ENCODE data around the gene PRDM16. TPM values are rescaled to one million over a fixed set of nuclear protein-coding genes. Genes with fewer than 3 reads are reported as not detected.

PRDM16 gene
- total and polyA plus RNA-seq, 2 experiments from 2014 or later = 0.14 to 0.16 TPM

DNA sequence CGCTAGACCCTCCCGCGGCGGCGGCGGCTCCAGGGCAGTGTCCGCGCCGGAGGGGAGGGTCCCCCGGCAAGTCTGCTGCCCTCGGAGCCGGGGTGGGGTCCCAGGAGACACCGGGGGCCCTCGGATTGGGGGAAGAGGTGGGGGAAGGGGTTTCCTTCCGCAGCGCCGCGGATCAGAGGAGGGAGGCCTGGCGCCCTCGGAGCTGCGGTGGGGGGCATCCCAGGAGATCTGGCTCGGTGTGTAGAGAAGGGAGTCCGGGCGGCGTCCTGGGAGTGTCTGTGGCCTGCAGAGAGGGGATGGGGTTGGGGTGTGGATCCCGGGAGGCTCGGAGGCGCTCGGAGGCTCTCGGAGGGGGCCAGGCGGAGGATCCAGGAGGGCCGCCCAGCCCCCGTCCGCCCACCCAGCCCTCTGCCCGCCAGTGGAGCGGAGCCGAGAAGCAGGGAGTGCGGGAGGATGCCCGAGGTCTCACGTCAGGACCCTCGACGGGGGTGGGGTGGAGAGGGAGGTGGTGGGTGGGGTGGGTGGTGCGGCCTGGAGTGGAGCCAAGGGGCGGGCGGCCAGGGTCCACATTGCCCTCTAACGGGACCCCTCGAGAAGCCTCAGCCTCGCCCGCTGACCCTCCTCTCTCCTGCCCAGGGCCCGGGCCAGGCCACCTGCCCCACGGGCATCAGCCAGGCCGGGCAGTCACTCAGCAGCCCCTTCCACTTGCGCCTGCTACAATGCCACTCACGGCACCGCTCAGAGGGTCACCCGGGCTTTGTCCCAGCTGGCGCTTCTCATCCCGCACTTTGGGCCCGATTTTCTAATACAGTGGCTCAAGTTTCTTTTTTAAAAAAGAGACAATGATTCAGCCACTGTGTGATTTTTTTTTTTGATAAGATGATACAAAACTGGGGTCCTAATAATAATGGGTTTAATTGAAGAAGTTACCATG, 325.3 kb downstream of the PRDM16 start:
- no peaks in the 10 kb centered on the region for H4K20me1 ChIP-seq (replicated peaks; ENCODE audit: insufficient read depth)
- no peak overlapping the region for H3K27ac ChIP-seq (ENCODE audit: low read depth)
- H3K27ac Mint-ChIP-seq = no peak overlapping the region
- no peaks in the 10 kb centered on the region for H3K36me3 Mint-ChIP-seq (ENCODE audit: low read depth)
- peak overlapping the region; percentile 96 for H2AFZ ChIP-seq
- peaks cover 7% of the 10 kb centered on the region; the same call in 1 of the 2 replicates for H3K4me1 ChIP-seq (ENCODE audit: insufficient read depth)
- peak; percentile 34 for DNase-seq (ENCODE audit: low spot score)
- 0 out of 2 replicates have a peak, but pooled peaks cover 5% of the 10 kb centered on the region for H3F3A ChIP-seq (replicated peaks; ENCODE audit: low read depth)
- H3K4me1 Mint-ChIP-seq = peaks cover 49% of the 10 kb centered on the region
- peak overlapping the region; percentile 85 for H3K4me2 ChIP-seq
- peak; percentile 32 for ATAC-seq
- H3K4me3 ChIP-seq = peak overlapping the region; percentile 68
- no peaks in the 10 kb centered on the region for H3K9me3 Mint-ChIP-seq
- H3K27me3 Mint-ChIP-seq (ENCODE audit: insufficient read depth, low read depth, poor library complexity) = peaks cover 62% of the 10 kb centered on the region
- H3K9me2 ChIP-seq (ENCODE audit: insufficient read depth) = no peaks in the 10 kb centered on the region
- no peaks in the 10 kb centered on the region for H3K36me3 ChIP-seq (ENCODE audit: insufficient read depth)
- H3K27me3 ChIP-seq (ENCODE audit: insufficient read depth) = peaks cover 27% of the 10 kb centered on the region
- no peaks in the 10 kb centered on the region for H3K79me2 ChIP-seq (replicated peaks; ENCODE audit: insufficient read depth)
- H3K4me3 Mint-ChIP-seq = peak overlapping the region; percentile 61
- TF ChIP-seq, protein P1, sequence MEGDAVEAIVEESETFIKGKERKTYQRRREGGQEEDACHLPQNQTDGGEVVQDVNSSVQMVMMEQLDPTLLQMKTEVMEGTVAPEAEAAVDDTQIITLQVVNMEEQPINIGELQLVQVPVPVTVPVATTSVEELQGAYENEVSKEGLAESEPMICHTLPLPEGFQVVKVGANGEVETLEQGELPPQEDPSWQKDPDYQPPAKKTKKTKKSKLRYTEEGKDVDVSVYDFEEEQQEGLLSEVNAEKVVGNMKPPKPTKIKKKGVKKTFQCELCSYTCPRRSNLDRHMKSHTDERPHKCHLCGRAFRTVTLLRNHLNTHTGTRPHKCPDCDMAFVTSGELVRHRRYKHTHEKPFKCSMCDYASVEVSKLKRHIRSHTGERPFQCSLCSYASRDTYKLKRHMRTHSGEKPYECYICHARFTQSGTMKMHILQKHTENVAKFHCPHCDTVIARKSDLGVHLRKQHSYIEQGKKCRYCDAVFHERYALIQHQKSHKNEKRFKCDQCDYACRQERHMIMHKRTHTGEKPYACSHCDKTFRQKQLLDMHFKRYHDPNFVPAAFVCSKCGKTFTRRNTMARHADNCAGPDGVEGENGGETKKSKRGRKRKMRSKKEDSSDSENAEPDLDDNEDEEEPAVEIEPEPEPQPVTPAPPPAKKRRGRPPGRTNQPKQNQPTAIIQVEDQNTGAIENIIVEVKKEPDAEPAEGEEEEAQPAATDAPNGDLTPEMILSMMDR (conservative IDR thresholded peaks at IDR 0.05; ENCODE audit: low read depth in 2 of 2) = no peak
- no peak for TF ChIP-seq NANOG (IDR thresholded peaks at IDR 0.05; ENCODE audit: borderline replicate concordance)
- no peak for TF ChIP-seq POLR2AphosphoS5 (IDR thresholded peaks at IDR 0.05; ENCODE audit: low read depth)
- TF ChIP-seq, protein P2, sequence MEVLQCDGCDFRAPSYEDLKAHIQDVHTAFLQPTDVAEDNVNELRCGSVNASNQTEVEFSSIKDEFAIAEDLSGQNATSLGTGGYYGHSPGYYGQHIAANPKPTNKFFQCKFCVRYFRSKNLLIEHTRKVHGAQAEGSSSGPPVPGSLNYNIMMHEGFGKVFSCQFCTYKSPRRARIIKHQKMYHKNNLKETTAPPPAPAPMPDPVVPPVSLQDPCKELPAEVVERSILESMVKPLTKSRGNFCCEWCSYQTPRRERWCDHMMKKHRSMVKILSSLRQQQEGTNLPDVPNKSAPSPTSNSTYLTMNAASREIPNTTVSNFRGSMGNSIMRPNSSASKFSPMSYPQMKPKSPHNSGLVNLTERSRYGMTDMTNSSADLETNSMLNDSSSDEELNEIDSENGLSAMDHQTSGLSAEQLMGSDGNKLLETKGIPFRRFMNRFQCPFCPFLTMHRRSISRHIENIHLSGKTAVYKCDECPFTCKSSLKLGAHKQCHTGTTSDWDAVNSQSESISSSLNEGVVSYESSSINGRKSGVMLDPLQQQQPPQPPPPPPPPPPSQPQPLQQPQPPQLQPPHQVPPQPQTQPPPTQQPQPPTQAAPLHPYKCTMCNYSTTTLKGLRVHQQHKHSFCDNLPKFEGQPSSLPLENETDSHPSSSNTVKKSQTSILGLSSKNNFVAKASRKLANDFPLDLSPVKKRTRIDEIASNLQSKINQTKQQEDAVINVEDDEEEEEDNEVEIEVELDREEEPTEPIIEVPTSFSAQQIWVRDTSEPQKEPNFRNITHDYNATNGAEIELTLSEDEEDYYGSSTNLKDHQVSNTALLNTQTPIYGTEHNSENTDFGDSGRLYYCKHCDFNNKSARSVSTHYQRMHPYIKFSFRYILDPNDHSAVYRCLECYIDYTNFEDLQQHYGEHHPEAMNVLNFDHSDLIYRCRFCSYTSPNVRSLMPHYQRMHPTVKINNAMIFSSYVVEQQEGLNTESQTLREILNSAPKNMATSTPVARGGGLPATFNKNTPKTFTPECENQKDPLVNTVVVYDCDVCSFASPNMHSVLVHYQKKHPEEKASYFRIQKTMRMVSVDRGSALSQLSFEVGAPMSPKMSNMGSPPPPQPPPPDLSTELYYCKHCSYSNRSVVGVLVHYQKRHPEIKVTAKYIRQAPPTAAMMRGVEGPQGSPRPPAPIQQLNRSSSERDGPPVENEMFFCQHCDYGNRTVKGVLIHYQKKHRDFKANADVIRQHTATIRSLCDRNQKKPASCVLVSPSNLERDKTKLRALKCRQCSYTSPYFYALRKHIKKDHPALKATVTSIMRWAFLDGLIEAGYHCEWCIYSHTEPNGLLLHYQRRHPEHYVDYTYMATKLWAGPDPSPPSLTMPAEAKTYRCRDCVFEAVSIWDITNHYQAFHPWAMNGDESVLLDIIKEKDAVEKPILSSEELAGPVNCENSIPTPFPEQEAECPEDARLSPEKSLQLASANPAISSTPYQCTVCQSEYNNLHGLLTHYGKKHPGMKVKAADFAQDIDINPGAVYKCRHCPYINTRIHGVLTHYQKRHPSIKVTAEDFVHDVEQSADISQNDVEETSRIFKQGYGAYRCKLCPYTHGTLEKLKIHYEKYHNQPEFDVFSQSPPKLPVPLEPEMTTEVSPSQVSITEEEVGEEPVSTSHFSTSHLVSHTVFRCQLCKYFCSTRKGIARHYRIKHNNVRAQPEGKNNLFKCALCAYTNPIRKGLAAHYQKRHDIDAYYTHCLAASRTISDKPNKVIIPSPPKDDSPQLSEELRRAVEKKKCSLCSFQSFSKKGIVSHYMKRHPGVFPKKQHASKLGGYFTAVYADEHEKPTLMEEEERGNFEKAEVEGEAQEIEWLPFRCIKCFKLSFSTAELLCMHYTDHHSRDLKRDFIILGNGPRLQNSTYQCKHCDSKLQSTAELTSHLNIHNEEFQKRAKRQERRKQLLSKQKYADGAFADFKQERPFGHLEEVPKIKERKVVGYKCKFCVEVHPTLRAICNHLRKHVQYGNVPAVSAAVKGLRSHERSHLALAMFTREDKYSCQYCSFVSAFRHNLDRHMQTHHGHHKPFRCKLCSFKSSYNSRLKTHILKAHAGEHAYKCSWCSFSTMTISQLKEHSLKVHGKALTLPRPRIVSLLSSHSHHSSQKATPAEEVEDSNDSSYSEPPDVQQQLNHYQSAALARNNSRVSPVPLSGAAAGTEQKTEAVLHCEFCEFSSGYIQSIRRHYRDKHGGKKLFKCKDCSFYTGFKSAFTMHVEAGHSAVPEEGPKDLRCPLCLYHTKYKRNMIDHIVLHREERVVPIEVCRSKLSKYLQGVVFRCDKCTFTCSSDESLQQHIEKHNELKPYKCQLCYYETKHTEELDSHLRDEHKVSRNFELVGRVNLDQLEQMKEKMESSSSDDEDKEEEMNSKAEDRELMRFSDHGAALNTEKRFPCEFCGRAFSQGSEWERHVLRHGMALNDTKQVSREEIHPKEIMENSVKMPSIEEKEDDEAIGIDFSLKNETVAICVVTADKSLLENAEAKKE (CRISPR knock-in tag; IDR thresholded peaks at IDR 0.05) = no peak
- no peak for TF ChIP-seq ZNF331 (CRISPR knock-in tag; IDR thresholded peaks at IDR 0.05; ENCODE audit: low read depth)
- TF ChIP-seq STAT1 (IDR thresholded peaks at IDR 0.05; ENCODE audit: unreplicated experiment) = no peak
- TF ChIP-seq JUNB (IDR thresholded peaks at IDR 0.05; ENCODE audit: unreplicated experiment) = no peak
- TF ChIP-seq, protein P3, sequence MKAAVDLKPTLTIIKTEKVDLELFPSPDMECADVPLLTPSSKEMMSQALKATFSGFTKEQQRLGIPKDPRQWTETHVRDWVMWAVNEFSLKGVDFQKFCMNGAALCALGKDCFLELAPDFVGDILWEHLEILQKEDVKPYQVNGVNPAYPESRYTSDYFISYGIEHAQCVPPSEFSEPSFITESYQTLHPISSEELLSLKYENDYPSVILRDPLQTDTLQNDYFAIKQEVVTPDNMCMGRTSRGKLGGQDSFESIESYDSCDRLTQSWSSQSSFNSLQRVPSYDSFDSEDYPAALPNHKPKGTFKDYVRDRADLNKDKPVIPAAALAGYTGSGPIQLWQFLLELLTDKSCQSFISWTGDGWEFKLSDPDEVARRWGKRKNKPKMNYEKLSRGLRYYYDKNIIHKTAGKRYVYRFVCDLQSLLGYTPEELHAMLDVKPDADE (IDR thresholded peaks at IDR 0.05) = no peak

All from GM23338 (cell line).